PC-9 (cell line): Measurements from ENCODE around the gene BSND. TPM values are rescaled to one million over a fixed set of nuclear protein-coding genes. Genes with fewer than 3 reads are reported as not detected.

Experiments used
- BruUV-seq: library from RNA; stranded (reverse); fragments of 400-500 nt; replicated peaks from 2 replicates; lab custom pipeline; 2021; lab: Mats Ljungman, UMichigan
- CTCF ChIA-PET: fragments of 300-600 bp; sonication (Branson Sonifier 250); formaldehyde crosslinking; loops from one replicate; lab custom pipeline; 2022; ENCODE audit warnings: antibody characterized with exemption; lab: Charles Lee
- POLR2A ChIA-PET: fragments of 300-600 bp; sonication (Branson Sonifier 250); formaldehyde crosslinking; loops from one replicate; lab custom pipeline; 2022; ENCODE audit warnings: antibody characterized with exemption; ENCODE audit not compliant: unreplicated experiment; lab: Charles Lee
- DNase-seq, 2 experiments: peaks; one replicate each; pipeline versions ENCODE4 v3.0.0 to v3.0.0-alpha.2; 2015 to 2022; ENCODE audit warnings: mixed read lengths in 1 of 2
- H2AFZ ChIP-seq: fragments of 200-600 bp; sonication (generic); 2 replicates; pipeline ENCODE4 v1.8.1; 2017; ENCODE audit warnings: antibody characterized with exemption
- H3F3A ChIP-seq: fragments of 200-600 bp; sonication (generic); 2 replicates; pipeline ENCODE4 v1.8.1; 2017; ENCODE audit warnings: antibody characterized with exemption, mild to moderate bottlenecking, low read depth; ENCODE audit not compliant: insufficient read depth
- H3K27ac ChIP-seq: fragments of 200-600 bp; sonication (generic); 2 replicates; pipeline ENCODE4 v1.6.1; 2016; ENCODE audit warnings: mixed run types
- H3K27me3 ChIP-seq: fragments of 200-600 bp; sonication (generic); 2 replicates; pipeline ENCODE4 v1.6.1; 2016; ENCODE audit warnings: low read depth, mixed run types; ENCODE audit not compliant: insufficient read depth
- H3K36me3 ChIP-seq: fragments of 200-600 bp; sonication (generic); 2 replicates; pipeline ENCODE4 v1.6.1; 2016; ENCODE audit warnings: low read depth, mixed run types
- H3K4me1 ChIP-seq: fragments of 200-600 bp; sonication (generic); replicated peaks from 2 replicates; pipeline ENCODE4 v1.6.1; 2016; ENCODE audit warnings: mixed run types; ENCODE audit not compliant: insufficient read depth
- H3K4me2 ChIP-seq: fragments of 200-600 bp; sonication (generic); 2 replicates; pipeline ENCODE4 v1.6.1; 2017; ENCODE audit warnings: mixed run types
- H3K4me3 ChIP-seq: fragments of 200-600 bp; sonication (generic); 2 replicates; pipeline ENCODE4 v1.6.1; 2016; ENCODE audit warnings: mixed run types
- H3K79me2 ChIP-seq: fragments of 200-600 bp; sonication (generic); 2 replicates; pipeline ENCODE4 v1.6.1; 2017; ENCODE audit warnings: low read depth, mixed run types
- H3K9me2 ChIP-seq: fragments of 200-600 bp; sonication (generic); 2 replicates; pipeline ENCODE4 v1.8.1; 2017; ENCODE audit warnings: mild to moderate bottlenecking; ENCODE audit not compliant: insufficient read depth
- H3K9me3 ChIP-seq: fragments of 200-600 bp; sonication (generic); 2 replicates; pipeline ENCODE4 v1.8.1; 2016; ENCODE audit warnings: low read depth; ENCODE audit not compliant: insufficient read depth
- H4K20me1 ChIP-seq: fragments of 200-600 bp; sonication (generic); 2 replicates; pipeline ENCODE4 v1.8.1; 2017; ENCODE audit not compliant: insufficient read depth
- EZH2 ChIP-seq: fragments of 200-600 bp; sonication (generic); IDR thresholded peaks from 2 replicates; pipeline ENCODE4 v1.8.0; 2017; ENCODE audit warnings: antibody characterized with exemption, low read depth
- intact Hi-C: fragments of 100-400 bp; cut with micrococcal nuclease; formaldehyde crosslinking; loops from one replicate; pipeline ENCODE4 v1.10.0; 2022; ENCODE audit not compliant: unreplicated experiment
- total RNA-seq: library from RNA; stranded (reverse); gene quantifications from 2 replicates; pipeline ENCODE4 v1.2.3, GENCODE V29; 2021
- TF ChIP-seq, protein P1 (sequence below): fragments of 200-600 bp; sonication (generic); conservative IDR thresholded peaks from 2 replicates; pipeline ENCODE4 v1.6.1; 2017; ENCODE audit warnings: mixed run types, antibody characterized with exemption, mild to moderate bottlenecking, moderate library complexity

BSND gene
- total RNA-seq, 1 experiment from 2014 or later = 0.09 TPM

DNA sequence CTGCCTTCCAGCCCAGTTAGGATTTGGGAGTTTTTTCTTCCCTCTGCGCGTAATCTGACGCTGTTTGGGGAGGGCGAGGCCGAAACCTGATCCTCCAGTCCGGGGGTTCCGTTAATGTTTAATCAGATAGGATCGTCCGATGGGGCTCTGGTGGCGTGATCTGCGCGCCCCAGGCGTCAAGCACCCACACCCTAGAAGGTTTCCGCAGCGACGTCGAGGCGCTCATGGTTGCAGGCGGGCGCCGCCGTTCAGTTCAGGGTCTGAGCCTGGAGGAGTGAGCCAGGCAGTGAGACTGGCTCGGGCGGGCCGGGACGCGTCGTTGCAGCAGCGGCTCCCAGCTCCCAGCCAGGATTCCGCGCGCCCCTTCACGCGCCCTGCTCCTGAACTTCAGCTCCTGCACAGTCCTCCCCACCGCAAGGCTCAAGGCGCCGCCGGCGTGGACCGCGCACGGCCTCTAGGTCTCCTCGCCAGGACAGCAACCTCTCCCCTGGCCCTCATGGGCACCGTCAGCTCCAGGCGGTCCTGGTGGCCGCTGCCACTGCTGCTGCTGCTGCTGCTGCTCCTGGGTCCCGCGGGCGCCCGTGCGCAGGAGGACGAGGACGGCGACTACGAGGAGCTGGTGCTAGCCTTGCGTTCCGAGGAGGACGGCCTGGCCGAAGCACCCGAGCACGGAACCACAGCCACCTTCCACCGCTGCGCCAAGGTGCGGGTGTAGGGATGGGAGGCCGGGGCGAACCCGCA is 40.8 kb downstream of the BSND start, which contains the start of gene PCSK9:
TSS of gene PCSK9 (plus strand) at position 207 of the 741 bp plus-strand sequence. CDS start at position 497, 290 bp downstream.
- TF ChIP-seq EZH2 = no peak
- TF ChIP-seq, protein P1, sequence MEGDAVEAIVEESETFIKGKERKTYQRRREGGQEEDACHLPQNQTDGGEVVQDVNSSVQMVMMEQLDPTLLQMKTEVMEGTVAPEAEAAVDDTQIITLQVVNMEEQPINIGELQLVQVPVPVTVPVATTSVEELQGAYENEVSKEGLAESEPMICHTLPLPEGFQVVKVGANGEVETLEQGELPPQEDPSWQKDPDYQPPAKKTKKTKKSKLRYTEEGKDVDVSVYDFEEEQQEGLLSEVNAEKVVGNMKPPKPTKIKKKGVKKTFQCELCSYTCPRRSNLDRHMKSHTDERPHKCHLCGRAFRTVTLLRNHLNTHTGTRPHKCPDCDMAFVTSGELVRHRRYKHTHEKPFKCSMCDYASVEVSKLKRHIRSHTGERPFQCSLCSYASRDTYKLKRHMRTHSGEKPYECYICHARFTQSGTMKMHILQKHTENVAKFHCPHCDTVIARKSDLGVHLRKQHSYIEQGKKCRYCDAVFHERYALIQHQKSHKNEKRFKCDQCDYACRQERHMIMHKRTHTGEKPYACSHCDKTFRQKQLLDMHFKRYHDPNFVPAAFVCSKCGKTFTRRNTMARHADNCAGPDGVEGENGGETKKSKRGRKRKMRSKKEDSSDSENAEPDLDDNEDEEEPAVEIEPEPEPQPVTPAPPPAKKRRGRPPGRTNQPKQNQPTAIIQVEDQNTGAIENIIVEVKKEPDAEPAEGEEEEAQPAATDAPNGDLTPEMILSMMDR = no peak
- ChIA-PET CTCF (interaction anchor here (0.6 kb wide), 1 partner anchor 18 kb away, joined by 3 read pairs; no protein-coding TSS in a partner anchor), POLR2A (no interaction called here)
- Histone ChIP-seq H3K9me3 (no peaks in the 10 kb centered on the region), H3K4me3 (peak within 1 kb of the TSS; percentile 60), H3K9me2 (no peaks in the 10 kb centered on the region), H4K20me1 (no peaks in the 10 kb centered on the region), H3K27me3 (no peaks in the 10 kb centered on the region), H3K4me1 (peaks cover 35% of the 10 kb centered on the region), H3K79me2 (peaks cover 17% of the 10 kb centered on the region), H2AFZ (peak within 1 kb of the TSS; percentile 76), H3F3A (no peaks in the 10 kb centered on the region; the same call in 1 of the 2 replicates), H3K27ac (no peak within 1 kb of the TSS), H3K4me2 (peak within 1 kb of the TSS; percentile 85), H3K36me3 (no peaks in the 10 kb centered on the region)
- intact Hi-C loops = no loop called here
- BruUV-seq = no TSS peak
- peak; percentile 75 to 76 for DNase-seq

DNA sequence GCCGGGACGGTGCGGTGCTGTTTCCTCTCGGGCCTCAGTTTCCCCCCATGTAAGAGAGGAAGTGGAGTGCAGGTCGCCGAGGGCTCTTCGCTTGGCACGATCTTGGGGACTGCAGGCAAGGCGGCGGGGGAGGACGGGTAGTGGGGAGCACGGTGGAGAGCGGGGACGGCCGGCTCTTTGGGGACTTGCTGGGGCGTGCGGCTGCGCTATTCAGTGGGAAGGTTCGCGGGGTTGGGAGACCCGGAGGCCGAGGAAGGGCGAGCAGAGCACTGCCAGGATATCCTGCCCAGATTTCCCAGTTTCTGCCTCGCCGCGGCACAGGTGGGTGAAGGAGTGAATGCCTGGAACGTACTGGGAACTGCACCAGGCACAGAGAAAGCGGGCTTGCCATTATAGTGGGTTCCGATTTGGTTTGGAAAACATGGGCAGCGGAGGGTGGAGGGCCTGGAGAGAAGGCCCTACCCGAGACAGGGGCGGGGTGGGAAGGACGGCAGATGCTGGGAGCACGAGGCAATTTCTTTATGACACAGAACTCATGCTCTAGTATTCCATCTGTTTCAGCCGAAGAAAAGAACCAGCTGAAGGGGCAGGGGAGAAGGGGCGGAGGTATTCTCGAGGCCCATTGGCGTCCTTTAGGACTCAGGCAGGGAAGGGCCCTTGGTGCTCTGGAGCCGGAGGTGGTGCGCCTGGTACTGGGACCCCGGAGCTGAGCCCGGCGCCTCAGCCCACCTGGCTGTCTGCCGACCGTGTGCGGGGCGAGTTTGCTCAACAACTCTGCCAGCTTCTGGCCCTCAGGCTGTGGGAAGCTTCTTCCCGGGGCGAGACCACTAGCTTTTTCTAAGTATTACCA is 41.6 kb downstream of the BSND start:
- Histone ChIP-seq H3K36me3 (no peaks in the 10 kb centered on the region), H2AFZ (peak overlapping the region; percentile 76), H3K4me2 (peak overlapping the region; percentile 85), H3K4me1 (peaks cover 33% of the 10 kb centered on the region), H3K9me3 (no peaks in the 10 kb centered on the region), H3K79me2 (peaks cover 17% of the 10 kb centered on the region), H3K27me3 (no peaks in the 10 kb centered on the region), H4K20me1 (no peaks in the 10 kb centered on the region), H3F3A (no peaks in the 10 kb centered on the region; the same call in 1 of the 2 replicates), H3K4me3 (peak overlapping the region; percentile 60), H3K9me2 (no peaks in the 10 kb centered on the region), H3K27ac (no peak overlapping the region)
- DNase-seq = no peak
- ChIA-PET POLR2A (interaction anchor here (0.6 kb wide), 1 partner anchor 46 kb away, joined by 5 read pairs; no protein-coding TSS in a partner anchor), CTCF (interaction anchor here (0.6 kb wide), 1 partner anchor 19 kb away, joined by 3 read pairs; no protein-coding TSS in a partner anchor)
- intact Hi-C loops = no loop called here
- TF ChIP-seq EZH2 = no peak
- TF ChIP-seq, protein P1 = no peak
- BruUV-seq = no TSS peak

DNA sequence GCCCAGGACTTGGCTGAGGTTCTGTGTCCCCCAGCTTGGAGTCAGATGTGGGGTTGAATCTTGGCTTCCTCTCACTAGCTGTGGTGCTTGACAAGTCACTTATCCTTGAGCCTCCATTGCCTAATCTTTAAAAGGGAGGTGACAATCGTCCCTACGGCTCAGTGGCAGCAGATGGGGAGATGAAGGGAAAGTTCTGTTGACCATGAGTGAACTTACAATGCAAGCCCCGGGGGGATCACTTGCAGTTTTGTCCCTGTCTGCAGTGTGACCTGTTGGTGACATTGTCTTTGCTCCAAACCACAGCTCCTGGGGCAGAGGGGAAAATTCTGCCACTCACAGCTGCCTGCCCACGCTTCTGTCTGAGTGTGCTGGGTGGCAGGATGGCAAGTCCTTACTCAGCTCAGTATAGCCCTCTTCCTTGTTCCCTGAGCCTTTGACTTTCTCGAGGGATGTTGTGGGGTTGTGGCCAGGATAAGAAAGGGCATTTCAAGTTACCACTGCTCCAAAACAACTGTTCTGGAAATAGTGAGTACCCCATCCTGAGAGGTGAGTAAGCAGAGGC is 42.3 kb downstream of the BSND start:
- Histone ChIP-seq H3K4me2 (peak overlapping the region; percentile 85), H3K27ac (no peak overlapping the region)
- no peak for DNase-seq

More for the DNA sequence above, 42.3 kb downstream of the BSND start:
- Histone ChIP-seq H3K79me2 (peaks cover 17% of the 10 kb centered on the region), H3K27me3 (no peaks in the 10 kb centered on the region), H2AFZ (no peak overlapping the region), H3K4me1 (peaks cover 26% of the 10 kb centered on the region), H3K9me3 (no peaks in the 10 kb centered on the region), H3K9me2 (no peaks in the 10 kb centered on the region), H3K4me3 (peak overlapping the region; percentile 60; the same call in 1 of the 2 replicates), H3F3A (no peaks in the 10 kb centered on the region), H3K36me3 (no peaks in the 10 kb centered on the region), H4K20me1 (no peaks in the 10 kb centered on the region)
- CTCF ChIA-PET = no interaction called here
- TF ChIP-seq, protein P1 = no peak
- intact Hi-C loops = no loop called here
- BruUV-seq = TSS peak; percentile 32
- POLR2A ChIA-PET = interaction anchor here (0.6 kb wide), 1 partner anchor 45 kb away, joined by 5 read pairs; no protein-coding TSS in a partner anchor
